ENCODE data around the gene PLEKHH2.

DNA sequence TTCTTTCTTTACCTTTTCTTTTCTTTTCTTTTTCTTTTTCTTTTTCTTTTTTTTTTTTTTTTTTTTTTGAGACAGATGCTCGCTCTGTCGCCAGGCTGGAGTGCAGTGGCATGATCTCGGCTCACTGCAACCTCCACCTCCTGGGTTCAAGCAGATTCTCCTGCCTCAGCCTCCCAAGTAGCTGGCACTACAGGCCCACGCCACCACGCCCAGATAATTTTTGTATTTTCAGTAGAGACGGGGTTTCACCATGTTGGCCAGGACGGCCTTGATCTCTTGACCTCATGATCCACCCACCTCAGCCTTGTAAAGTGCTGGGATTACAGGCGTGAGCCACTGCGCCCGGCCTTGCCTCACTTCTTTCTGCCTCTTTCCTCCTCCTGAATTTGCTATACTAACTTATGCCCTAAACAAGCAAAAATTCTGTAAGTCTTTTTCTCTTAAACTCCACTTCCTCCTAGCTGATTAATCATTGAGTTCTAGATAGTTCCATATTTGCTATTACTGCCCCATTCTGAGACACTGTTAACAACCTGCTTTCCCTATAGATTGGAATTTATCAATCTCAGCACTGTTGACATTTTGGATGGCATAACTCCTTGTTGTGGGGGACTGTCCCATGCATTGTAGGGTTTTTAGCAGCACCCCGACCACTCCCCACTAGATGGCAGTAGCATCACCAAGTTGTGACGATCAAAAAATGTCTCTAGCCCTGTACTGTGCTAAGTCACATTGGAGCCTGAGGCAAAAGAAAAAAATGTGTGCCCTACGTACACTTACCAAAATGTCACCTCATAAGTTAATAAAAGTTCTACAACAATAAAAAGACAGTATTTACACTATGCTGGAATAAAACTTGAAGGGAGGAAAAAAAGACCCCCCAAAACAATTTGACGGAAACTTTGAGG is 24.8 kb upstream of the PLEKHH2 start:
- TF ChIP-seq EZH2phosphoT487 (IDR thresholded peaks at IDR 0.05; ENCODE audit: insufficient read depth, low read depth) (no peak), EZH2 (IDR thresholded peaks at IDR 0.05; ENCODE audit: insufficient read depth, poor library complexity, severe bottlenecking) (no peak)
